Liver (tissue), 9 donors: Measurements from ENCODE around the gene DHFR. TPM values are rescaled to one million over a fixed set of nuclear protein-coding genes. Genes with fewer than 3 reads are reported as not detected.

Experiments
- DNase-seq: peaks from one replicate; pipeline ENCODE4 v3.0.0-alpha.2; 2017; ENCODE audit warnings: low spot score
- H3K27ac ChIP-seq, 2 donors: one replicate each; pipeline ENCODE4 v1.7.0; 2013; ENCODE audit warnings: inconsistent platforms in 2 of 2, low read length in 2 of 2, control low read depth in 1 of 2, low read depth in 1 of 2, mild to moderate bottlenecking in 1 of 2
- H3K27me3 ChIP-seq, 4 donors: one replicate each; pipeline versions ENCODE4 v1.6.1 to v1.7.0; 2013; ENCODE audit warnings: low read length in 3 of 4, inconsistent platforms in 1 of 4, mild to moderate bottlenecking in 1 of 4, moderate library complexity in 1 of 4; ENCODE audit not compliant: control insufficient read depth in 4 of 4, insufficient read depth in 4 of 4
- H3K36me3 ChIP-seq, 4 donors: one replicate each; pipeline versions ENCODE4 v1.6.1 to v1.7.0; 2013; ENCODE audit warnings: low read length in 3 of 4, mild to moderate bottlenecking in 3 of 4, low read depth in 1 of 4, moderate library complexity in 1 of 4; ENCODE audit not compliant: control insufficient read depth in 4 of 4, insufficient read depth in 3 of 4
- H3K4me1 ChIP-seq, 4 donors: one replicate each; pipeline versions ENCODE4 v1.6.1 to v1.7.0; 2013; ENCODE audit warnings: low read length in 3 of 4, mild to moderate bottlenecking in 3 of 4, moderate library complexity in 1 of 4; ENCODE audit not compliant: control insufficient read depth in 4 of 4, insufficient read depth in 4 of 4
- H3K4me3 ChIP-seq, 3 donors: one replicate each; pipeline versions ENCODE4 v1.6.1 to v1.7.0; 2013; ENCODE audit warnings: low read length in 3 of 3, control low read depth in 1 of 3, low read depth in 1 of 3, mild to moderate bottlenecking in 1 of 3
- H3K9ac ChIP-seq, 2 donors: one replicate each; pipeline ENCODE4 v1.7.0; 2013; ENCODE audit warnings: low read length in 2 of 2, mild to moderate bottlenecking in 2 of 2, moderate library complexity in 2 of 2, control low read depth in 1 of 2, low read depth in 1 of 2
- H3K9me3 ChIP-seq, 4 donors: one replicate each; pipeline versions ENCODE4 v1.6.1 to v1.7.0; 2013; ENCODE audit warnings: low read length in 3 of 4; ENCODE audit not compliant: control insufficient read depth in 4 of 4
- ATF3 ChIP-seq: IDR thresholded peaks from 2 replicates; pipeline ENCODE4 v1.6.1; 2016; ENCODE audit warnings: antibody characterized with exemption
- CTCF ChIP-seq: fragments of 150-350 bp; IDR thresholded peaks from 2 replicates; pipeline ENCODE4 v1.5.1; 2017; ENCODE audit warnings: improper control_type of control experiment, low read depth, low read length; ENCODE audit not compliant: missing input control
- FOXA2 ChIP-seq: IDR thresholded peaks from 2 replicates; pipeline ENCODE4 v1.6.1; 2016; ENCODE audit warnings: antibody characterized with exemption
- GABPA ChIP-seq, 2 donors: IDR thresholded peaks in 1 of 2; conservative IDR thresholded peaks in 1 of 2; 2 replicates each; pipeline ENCODE4 v1.6.1; 2016; ENCODE audit warnings: antibody characterized with exemption in 2 of 2, mild to moderate bottlenecking in 1 of 2, moderate library complexity in 1 of 2
- HNF4A ChIP-seq, 2 donors: conservative IDR thresholded peaks; 2 replicates each; pipeline ENCODE4 v1.6.1; 2016; ENCODE audit warnings: antibody characterized with exemption in 2 of 2, mild to moderate bottlenecking in 2 of 2
- HNF4G ChIP-seq: IDR thresholded peaks from 2 replicates; pipeline ENCODE4 v1.6.1; 2016; ENCODE audit warnings: antibody characterized with exemption
- JUND ChIP-seq, 2 donors: IDR thresholded peaks; 2 replicates each; pipeline ENCODE4 v1.6.1; 2016; ENCODE audit warnings: antibody characterized with exemption in 2 of 2
- MAX ChIP-seq: IDR thresholded peaks from 2 replicates; pipeline ENCODE4 v1.6.1; 2016; ENCODE audit warnings: antibody characterized with exemption
- NR2F2 ChIP-seq: IDR thresholded peaks from 2 replicates; pipeline ENCODE4 v1.6.1; 2016; ENCODE audit warnings: antibody characterized with exemption
- REST ChIP-seq: IDR thresholded peaks from 2 replicates; pipeline ENCODE4 v1.6.1; 2016; ENCODE audit warnings: antibody characterized with exemption, mild to moderate bottlenecking
- RXRA ChIP-seq, 2 donors: IDR thresholded peaks; 2 replicates each; pipeline ENCODE4 v1.6.1; 2017 to 2018; ENCODE audit warnings: antibody characterized with exemption in 2 of 2, mild to moderate bottlenecking in 1 of 2
- TAF1 ChIP-seq: conservative IDR thresholded peaks from 2 replicates; pipeline ENCODE4 v1.6.1; 2016; ENCODE audit warnings: antibody characterized with exemption, mild to moderate bottlenecking
- ZBTB33 ChIP-seq: IDR thresholded peaks from 2 replicates; pipeline ENCODE4 v1.6.1; 2016; ENCODE audit warnings: antibody characterized with exemption
- WGBS: extraction: QIAGEN DNeasy Blood & Tissue Kit; methylation state at CpG from one replicate; pipeline ENCODE4 v1.1.7; 2013; 5-methylcytosine and 5-hydroxymethylcytosine counted together
- polyA plus RNA-seq, 2 donors: library from polyadenylated mRNA; stranded (reverse) in 1 of 2; unstranded in 1 of 2; fragments of 200-250 nt in 1 of 2; fragments of >200 nt in 1 of 2; fragmentation: Nextera tagmentation in 1 of 2; extraction: Ambion mirVana in 1 of 2; gene quantifications; one replicate each; pipeline versions ENCODE4 v1.2.1 to v1.2.3, GENCODE V29; 2013 to 2015
- total RNA-seq, 2 donors: library from RNA; depleted of rRNA; stranded (reverse); fragments of >200 nt; gene quantifications; one replicate each; pipeline ENCODE4 v1.2.3, GENCODE V29; 2014
- donor health status: healthy.
- donor health status: healthy.
- donor health status: healthy.
- donor health status: healthy.
- donor health status: healthy.

DHFR gene
- total and polyA plus RNA-seq, 4 donors: 8.9 to 57.7 (median 13.4) TPM

- no peak for DNase-seq
- no peaks in the 10 kb centered on the region for H3K36me3 ChIP-seq
- peaks cover 0 to 4% (median 0%) of the 10 kb centered on the region in 4 donors for H3K4me1 ChIP-seq
- H3K9ac ChIP-seq: no peak overlapping the region
- no peaks in the 10 kb centered on the region for H3K9me3 ChIP-seq
- no peaks in the 10 kb centered on the region for H3K27me3 ChIP-seq
- WGBS: 92% methylated on average over 3 of the region's 3 CpGs
- H3K4me3 ChIP-seq: no peak overlapping the region
- TF ChIP-seq RXRA (IDR thresholded peaks at IDR 0.05) (no peak), TAF1 (no peak), HNF4A (conservative IDR thresholded peaks at IDR 0.05) (no peak), REST (no peak), JUND (IDR thresholded peaks at IDR 0.05) (no peak), CTCF (no peak), FOXA2 (no peak)
- H3K27ac ChIP-seq: no peak overlapping the region
Observed at GRCh38 chr5:80591352-80591751, 63.4 kb downstream of the DHFR start.

- WGBS: 91% methylated on average over 5 of the region's 5 CpGs
- no peak overlapping the region for H3K4me3 ChIP-seq
- H3K27me3 ChIP-seq: no peaks in the 10 kb centered on the region
- no peak overlapping the region for H3K27ac ChIP-seq
- no peaks in the 10 kb centered on the region for H3K36me3 ChIP-seq
- DNase-seq: no peak
- peaks cover 0 to 4% (median 0%) of the 10 kb centered on the region in 4 donors for H3K4me1 ChIP-seq
- no peak overlapping the region for H3K9ac ChIP-seq
- TF ChIP-seq GABPA (IDR thresholded peaks at IDR 0.05 in 1 of 2, conservative IDR thresholded peaks at IDR 0.05 in 1 of 2): no peak
- TF ChIP-seq REST: no peak
- no peak for TF ChIP-seq RXRA (IDR thresholded peaks at IDR 0.05)
- TF ChIP-seq ZBTB33: no peak
- TF ChIP-seq NR2F2: no peak
- no peak for TF ChIP-seq JUND (IDR thresholded peaks at IDR 0.05)
- TF ChIP-seq HNF4G: no peak
- no peak for TF ChIP-seq ATF3
- TF ChIP-seq HNF4A (conservative IDR thresholded peaks at IDR 0.05): no peak
- TF ChIP-seq TAF1: no peak
- TF ChIP-seq FOXA2: no peak
- no peak for TF ChIP-seq MAX
- H3K9me3 ChIP-seq: no peaks in the 10 kb centered on the region
Observed at GRCh38 chr5:80590766-80591165, 64.0 kb downstream of the DHFR start.
